Cardiac muscle cell (in vitro differentiated cells and primary cell): ENCODE results near the gene SNRPN. TPM values are rescaled to one million over a fixed set of nuclear protein-coding genes. Genes with fewer than 3 reads are reported as not detected.

Experiments
- DNase-seq, 2 donors: peaks; one replicate each; pipeline versions ENCODE4 v3.0.0 to v3.0.0-alpha.2; 2010 to 2017; ENCODE audit warnings: low read depth in 1 of 2, low spot score in 1 of 2
- H3K27ac ChIP-seq: fragments of 200-600 bp; sonication (generic); 2 replicates; pipeline ENCODE4 v1.5.1; 2016
- H3K27me3 ChIP-seq: fragments of 200-600 bp; sonication (generic); 2 replicates; pipeline ENCODE4 v1.6.0; 2016; ENCODE audit warnings: control low read depth
- H3K36me3 ChIP-seq: fragments of 200-600 bp; sonication (generic); 2 replicates; pipeline ENCODE4 v1.5.1; 2016; ENCODE audit warnings: control low read depth
- H3K4me1 ChIP-seq: fragments of 200-600 bp; sonication (generic); 2 replicates; pipeline ENCODE4 v1.8.1; 2017; ENCODE audit warnings: low read depth, mild to moderate bottlenecking, mixed run types
- H3K4me3 ChIP-seq: fragments of 200-600 bp; sonication (generic); 2 replicates; pipeline ENCODE4 v1.5.1; 2016; ENCODE audit warnings: mild to moderate bottlenecking
- H3K9me3 ChIP-seq: fragments of 200-600 bp; sonication (generic); 2 replicates; pipeline ENCODE4 v1.5.1; 2017; ENCODE audit warnings: low read depth, mild to moderate bottlenecking, control low read depth
- CTCF ChIP-seq: IDR thresholded peaks from 2 replicates; pipeline ENCODE4 v1.5.1; 2012; ENCODE audit warnings: low read depth, mild to moderate bottlenecking, low read length
- polyA plus RNA-seq: library from polyadenylated mRNA; unstranded; fragments of >200 nt; fragmentation: Nextera tagmentation; extraction: Ambion mirVana; gene quantifications from 2 replicates; pipeline ENCODE4 v1.2.1, GENCODE V29; 2016
- total RNA-seq: library from RNA; depleted of rRNA; stranded (reverse); fragments of >200 nt; gene quantifications from 2 replicates; pipeline ENCODE4 v1.2.3, GENCODE V29; 2016

SNRPN gene
- total and polyA plus RNA-seq, 2 experiments from 2014 or later: 511 to 599 TPM

GRCh38 chr15:24944954-24945353 is 9.8 kb upstream of the SNRPN start:
- Histone ChIP-seq H3K4me1 (no peaks in the 10 kb centered on the region), H3K9me3 (no peaks in the 10 kb centered on the region), H3K4me3 (no peak overlapping the region), H3K27me3 (no peaks in the 10 kb centered on the region), H3K27ac (no peak overlapping the region), H3K36me3 (no peaks in the 10 kb centered on the region)
- DNase-seq: no peak
- no peak for TF ChIP-seq CTCF

DNA sequence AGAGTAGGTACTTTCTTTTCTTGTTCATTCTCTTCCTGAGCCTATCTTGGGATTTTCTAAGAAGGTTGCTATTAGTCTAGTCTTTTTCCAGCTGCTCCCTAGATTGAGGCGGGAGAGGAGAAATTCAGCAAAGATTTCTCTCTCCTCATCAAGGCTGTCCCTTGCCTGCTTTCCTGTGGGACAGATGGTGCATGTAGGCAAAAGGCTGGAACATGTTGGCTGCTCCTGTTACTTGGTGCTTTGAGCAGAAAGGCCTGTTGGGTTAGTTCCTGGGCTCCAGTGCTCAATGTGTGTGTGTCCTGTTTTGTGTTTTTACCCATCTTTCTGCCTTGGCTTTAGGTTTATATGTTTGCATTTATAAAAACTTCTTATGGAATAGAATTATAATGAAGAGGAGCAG is 9.1 kb upstream of the SNRPN start:
- no peaks in the 10 kb centered on the region for H3K36me3 ChIP-seq
- H3K27ac ChIP-seq: no peak overlapping the region
- H3K9me3 ChIP-seq: no peaks in the 10 kb centered on the region
- no peak overlapping the region for H3K4me3 ChIP-seq
- no peaks in the 10 kb centered on the region for H3K4me1 ChIP-seq
- DNase-seq: no peak
- no peak for TF ChIP-seq CTCF
- no peaks in the 10 kb centered on the region for H3K27me3 ChIP-seq

DNA sequence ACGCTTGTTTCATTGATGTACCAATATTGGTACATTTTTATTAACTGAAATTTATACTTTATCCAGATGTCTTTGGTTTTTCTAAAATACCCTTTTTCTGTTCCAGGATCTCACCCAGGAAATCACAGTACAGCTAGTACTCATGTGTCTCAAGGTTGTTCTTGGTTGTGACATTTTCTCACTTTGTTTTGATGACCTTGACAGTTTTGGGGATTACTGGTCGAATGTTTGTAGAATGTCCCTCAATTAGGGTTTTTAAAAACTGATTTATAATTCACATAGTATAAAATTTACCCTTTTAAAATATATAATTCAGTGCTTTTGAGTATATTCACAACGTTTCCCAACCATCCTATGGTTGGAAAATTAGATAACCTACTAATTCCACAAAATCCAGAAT is 6.3 kb upstream of the SNRPN start:
- H3K27me3 ChIP-seq: no peaks in the 10 kb centered on the region
- H3K4me1 ChIP-seq: no peaks in the 10 kb centered on the region
- H3K9me3 ChIP-seq: no peaks in the 10 kb centered on the region
- no peak overlapping the region for H3K4me3 ChIP-seq
- DNase-seq: no peak
- no peak for TF ChIP-seq CTCF
- no peaks in the 10 kb centered on the region for H3K36me3 ChIP-seq
- no peak overlapping the region for H3K27ac ChIP-seq

- DNase-seq: no peak
- no peaks in the 10 kb centered on the region for H3K36me3 ChIP-seq
- H3K27me3 ChIP-seq: no peaks in the 10 kb centered on the region
These were observed 739 bp downstream of the SNRPN start for GRCh38 chr15:24955531-24955921.

GRCh38 chr15:24956111-24956838 is 1.5 kb downstream of the SNRPN start:
- H3K4me3 ChIP-seq: peak overlapping the region; percentile 60
- H3K27me3 ChIP-seq: no peaks in the 10 kb centered on the region
- H3K36me3 ChIP-seq: no peaks in the 10 kb centered on the region
- TF ChIP-seq CTCF: no peak
- peaks cover 10% of the 10 kb centered on the region for H3K4me1 ChIP-seq
- H3K27ac ChIP-seq: peak overlapping the region; percentile 93
- DNase-seq: peak; percentile 79 to 84
- no peaks in the 10 kb centered on the region for H3K9me3 ChIP-seq

More at GRCh38 chr15:24955531-24955921, 739 bp downstream of the SNRPN start:
- peak overlapping the region; percentile 60 for H3K4me3 ChIP-seq
- no peak for TF ChIP-seq CTCF
- H3K9me3 ChIP-seq: no peaks in the 10 kb centered on the region
- peaks cover 10% of the 10 kb centered on the region for H3K4me1 ChIP-seq
- H3K27ac ChIP-seq: peak overlapping the region; percentile 93
